ENCODE results near the gene AGAP3. TPM values are rescaled to one million over a fixed set of nuclear protein-coding genes. Genes with fewer than 3 reads are reported as not detected.
A peak's percentile ranks its signal among the peaks of the same experiment; 100 is the strongest.

Gene AGAP3
- total and polyA plus RNA-seq, 7 donors: 27.7 to 89.7 (median 36.4) TPM

DNA sequence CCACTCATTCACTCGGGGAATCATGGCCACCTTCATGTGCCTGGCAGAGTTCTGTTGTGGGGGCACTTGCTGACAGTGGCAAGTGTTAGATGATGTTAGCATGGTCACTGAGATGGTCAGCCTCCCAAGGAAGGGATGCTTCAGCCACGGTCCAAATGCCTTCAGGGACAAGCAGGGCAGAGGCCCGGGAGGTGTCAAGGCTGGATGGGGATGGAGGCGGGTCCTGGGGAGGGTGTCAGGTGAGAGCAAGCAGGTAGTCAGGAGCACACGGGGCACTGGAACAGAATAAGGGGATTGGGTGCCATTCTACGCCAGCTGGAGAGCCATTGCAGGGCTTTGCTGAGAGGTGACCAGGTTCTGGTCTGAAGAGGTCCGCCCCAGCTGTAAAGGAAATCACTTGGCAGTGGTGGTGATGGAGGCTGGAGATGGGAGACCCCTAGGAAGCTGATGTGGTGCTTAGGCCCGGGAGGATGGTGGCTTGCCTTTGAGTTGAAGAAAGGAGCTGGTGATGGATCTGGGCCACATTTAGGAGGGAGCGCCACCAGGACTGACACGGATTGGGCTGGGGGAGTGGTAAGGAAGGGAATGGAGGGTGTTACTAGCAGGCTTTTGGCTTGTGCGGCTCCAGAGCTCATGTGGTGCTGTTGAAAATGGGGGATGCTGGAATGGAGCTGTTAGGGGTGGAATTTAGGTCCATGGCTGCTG lies 24.1 kb downstream of the AGAP3 start:
- no peak for DNase-seq
- WGBS, 2 donors: 79 to 81% methylated on average over 11 of the region's 11 CpGs
- Histone ChIP-seq H3K27ac (peak overlapping the region in 3 of 4 donors; percentile 37 to 70 (median 51)), H3K9me3 (no peaks in the 10 kb centered on the region), H3K27me3 (no peaks in the 10 kb centered on the region), H3K4me1 (peaks cover 0 to 46% (median 44%) of the 10 kb centered on the region in 4 donors), H3K36me3 (peaks cover 0 to 4% (median 0%) of the 10 kb centered on the region in 4 donors), H3K4me3 (no peak overlapping the region)
- TF ChIP-seq POLR2A (IDR thresholded peaks at IDR 0.05) (no peak), EP300 (IDR thresholded peaks at IDR 0.05) (no peak), POLR2AphosphoS5 (IDR thresholded peaks at IDR 0.05) (no peak), CTCF (IDR thresholded peaks at IDR 0.05) (no peak)
- intact Hi-C loops (cut with DNase I): loop anchor here (2.0 kb wide), 2 partner anchors 52 to 82 kb away; partner anchors contain the start of genes ABCB8 and SLC4A2

DNA sequence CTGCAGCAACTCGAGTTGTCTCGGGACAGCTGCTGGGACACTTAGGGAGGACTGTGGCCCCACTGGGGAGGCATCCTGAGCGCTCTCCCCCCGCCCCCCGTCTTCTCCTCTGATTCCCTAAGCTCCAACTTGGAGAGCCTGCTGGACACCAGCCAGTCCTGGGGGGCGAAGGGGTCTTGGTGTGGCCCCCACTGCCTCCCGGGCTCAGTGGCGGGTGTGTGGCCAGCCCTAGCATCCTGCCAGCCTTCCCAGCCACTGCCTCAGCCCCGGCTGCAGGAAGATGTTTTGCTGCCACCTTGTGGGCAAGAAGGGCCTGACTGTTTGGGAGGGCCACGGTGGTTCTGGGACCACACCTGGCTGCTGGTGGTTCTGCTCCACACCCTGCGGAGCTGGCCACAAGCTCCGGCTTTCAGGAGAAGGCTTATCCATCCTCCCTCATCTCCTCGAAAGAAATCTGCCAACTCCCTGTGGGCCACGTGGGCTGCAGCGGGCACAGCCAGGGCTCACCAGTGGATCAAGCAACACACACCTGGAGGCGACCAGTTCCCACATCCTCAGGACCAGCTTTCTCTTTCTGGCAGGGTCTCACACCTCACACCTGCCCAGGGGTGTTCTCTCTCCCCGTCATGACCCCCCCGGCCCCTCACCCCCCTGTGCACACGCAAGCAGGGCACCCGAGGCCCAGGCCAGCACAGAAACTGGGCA lies 24.8 kb downstream of the AGAP3 start:
- intact Hi-C loops (cut with DNase I): loop anchor here (1.0 to 2.0 kb wide), 3 partner anchors 24 to 82 kb away; partner anchors contain the start of genes ABCB8 and SLC4A2
- Histone ChIP-seq H3K36me3 (peaks cover 0 to 4% (median 0%) of the 10 kb centered on the region in 4 donors), H3K4me1 (peaks cover 0 to 54% (median 51%) of the 10 kb centered on the region in 4 donors), H3K27ac (peak overlapping the region in 2 of 4 donors; percentile 10 to 70), H3K27me3 (no peaks in the 10 kb centered on the region), H3K9me3 (no peaks in the 10 kb centered on the region), H3K4me3 (no peak overlapping the region)
- TF ChIP-seq POLR2A (IDR thresholded peaks at IDR 0.05): no peak
- TF ChIP-seq CTCF (IDR thresholded peaks at IDR 0.05): peak; percentile 83 to 88 (median 86)
- no peak for TF ChIP-seq EP300 (IDR thresholded peaks at IDR 0.05)
- TF ChIP-seq POLR2AphosphoS5 (IDR thresholded peaks at IDR 0.05): peak in 2 of 4 donors; percentile 22 to 37
- 34 to 43% methylated on average over 20 of the region's 20 CpGs for WGBS, 2 donors
- DNase-seq: peak; percentile 90

GRCh38 chr7:151113344-151114150 lies 27.3 kb downstream of the AGAP3 start:
- Histone ChIP-seq H3K27ac (peak overlapping the region in 1 of 4 donors; percentile 54), H3K9me3 (no peaks in the 10 kb centered on the region), H3K36me3 (peaks cover 3 to 14% (median 5%) of the 10 kb centered on the region in 4 donors), H3K4me3 (no peak overlapping the region), H3K4me1 (peaks cover 0 to 56% (median 53%) of the 10 kb centered on the region in 4 donors), H3K27me3 (no peaks in the 10 kb centered on the region)
- WGBS, 2 donors: 83 to 86% methylated on average over 13 of the region's 13 CpGs
- DNase-seq: no peak
- intact Hi-C loops (cut with DNase I): no loop called here
- TF ChIP-seq CTCF (IDR thresholded peaks at IDR 0.05) (no peak), POLR2AphosphoS5 (IDR thresholded peaks at IDR 0.05) (no peak), POLR2A (IDR thresholded peaks at IDR 0.05) (no peak), EP300 (IDR thresholded peaks at IDR 0.05) (no peak)

DNA sequence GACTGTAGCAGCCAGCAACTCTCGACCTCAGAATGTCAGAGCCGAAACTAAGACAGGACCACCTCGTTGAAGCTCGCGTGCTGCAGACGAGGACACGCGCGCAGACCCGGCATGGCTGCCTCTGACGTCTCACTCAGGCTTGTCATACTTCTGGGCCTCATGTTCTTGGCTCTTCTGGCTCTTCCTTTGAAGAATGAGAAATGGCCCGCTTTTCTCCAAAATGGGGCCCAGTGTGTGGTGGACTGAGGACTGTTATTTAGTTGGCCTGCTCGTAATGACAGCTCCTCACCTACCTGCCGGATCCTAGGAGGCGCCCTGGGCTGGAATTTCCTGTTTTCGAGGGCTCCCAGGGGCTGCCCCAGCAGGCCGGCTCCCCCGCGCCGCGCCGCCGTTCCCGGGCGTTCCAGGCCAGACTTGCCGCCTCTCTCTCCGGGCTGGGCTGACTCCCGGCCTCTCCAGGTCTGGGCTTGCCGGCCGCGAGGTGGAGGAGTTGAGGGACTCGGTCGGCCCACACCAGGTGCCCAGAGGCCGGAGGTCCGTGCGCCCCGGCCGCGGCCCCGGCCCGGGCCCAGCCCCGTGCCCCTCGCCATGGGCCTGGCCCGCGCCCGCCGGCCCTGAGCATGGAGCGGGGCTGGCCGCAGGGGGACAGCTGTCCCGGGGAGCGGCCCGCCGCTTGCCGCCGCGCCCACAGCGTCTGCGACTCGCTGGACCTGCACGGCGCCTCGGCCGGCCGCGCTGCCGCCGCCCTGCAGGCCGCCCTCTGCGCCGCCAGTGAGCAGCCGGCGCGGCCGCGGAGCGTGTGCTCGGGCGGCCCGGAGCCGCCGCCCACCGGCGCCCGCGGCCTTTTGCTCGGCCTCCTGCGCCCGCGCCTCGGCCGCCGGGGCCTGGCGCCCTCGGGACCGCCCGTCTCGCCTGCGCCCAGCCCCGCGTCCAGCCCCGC lies 28.1 kb downstream of the AGAP3 start:
- Histone ChIP-seq H3K36me3 (peaks cover 8 to 22% (median 13%) of the 10 kb centered on the region in 4 donors), H3K4me1 (peaks cover 0 to 49% (median 47%) of the 10 kb centered on the region in 4 donors), H3K9me3 (no peaks in the 10 kb centered on the region), H3K27ac (peak overlapping the region in 1 of 4 donors; percentile 54), H3K4me3 (peak overlapping the region in 3 of 4 donors; percentile 27 to 32 (median 29)), H3K27me3 (no peaks in the 10 kb centered on the region)
- WGBS, 2 donors: 19 to 29% methylated on average over 101 of the region's 101 CpGs
- TF ChIP-seq POLR2A (IDR thresholded peaks at IDR 0.05) (no peak), POLR2AphosphoS5 (IDR thresholded peaks at IDR 0.05) (no peak), CTCF (IDR thresholded peaks at IDR 0.05) (no peak), EP300 (IDR thresholded peaks at IDR 0.05) (no peak)
- no peak for DNase-seq
- intact Hi-C loops (cut with DNase I): no loop called here
